ENCODE data around the gene USHBP1. TPM values are rescaled to one million over a fixed set of nuclear protein-coding genes. Genes with fewer than 3 reads are reported as not detected.

Gene USHBP1
- total and polyA plus RNA-seq, 2 of the 13 experiments (the other 11 are each of a cell fraction or from before 2014, with no cell fraction given): 0.15 to 1.5 TPM

DNA sequence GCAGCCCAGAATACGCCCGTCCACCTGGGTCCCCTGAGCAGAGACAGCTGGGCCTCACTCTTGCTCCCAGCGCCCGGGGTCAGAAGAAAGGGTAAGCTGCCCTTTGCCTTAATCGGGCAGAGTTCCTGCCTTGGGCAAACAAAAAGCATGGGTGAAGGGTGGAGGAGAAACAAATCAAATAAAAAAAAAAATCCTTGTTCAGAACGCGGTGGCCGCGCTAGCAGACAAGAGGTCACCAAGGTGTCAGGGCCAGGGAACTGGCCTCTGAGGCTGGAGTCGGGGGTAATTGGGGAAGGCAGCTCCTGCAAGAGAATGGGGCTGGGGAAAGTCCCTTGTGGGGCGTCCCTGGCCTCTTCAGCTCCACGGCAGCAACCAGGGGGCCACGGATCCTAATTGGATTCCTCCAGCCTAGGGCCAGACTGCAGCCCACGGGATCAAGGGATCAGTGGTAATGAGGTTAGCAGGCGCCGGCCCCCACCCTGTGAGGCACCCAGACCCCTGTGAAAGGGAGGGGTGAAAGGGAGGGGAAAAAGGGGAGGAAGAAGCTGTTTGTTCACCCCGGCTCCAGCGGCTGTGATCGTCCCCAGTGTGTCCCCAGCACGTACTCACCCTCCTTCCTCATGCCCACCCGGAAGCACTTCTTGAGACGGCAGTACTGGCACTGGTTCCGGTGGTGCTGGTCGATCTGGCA, 24.3 kb downstream of the USHBP1 start (continued):
- TF ChIP-seq AKAP8 (CRISPR knock-in tag; IDR thresholded peaks at IDR 0.05): no peak; the same call in 1 of the 2 replicates
- no peak for TF ChIP-seq SMAD9 (CRISPR knock-in tag; IDR thresholded peaks at IDR 0.05)
- no peak for TF ChIP-seq HNRNPK (IDR thresholded peaks at IDR 0.05; ENCODE audit: low read depth, low read length, poor library complexity, severe bottlenecking)
- TF ChIP-seq ARNT (IDR thresholded peaks at IDR 0.05): no peak
- TF ChIP-seq TFAP4 (IDR thresholded peaks at IDR 0.05; ENCODE audit: borderline replicate concordance, low read depth): peak; percentile 67; the same call in 1 of the 2 replicates
- TF ChIP-seq, protein P1, sequence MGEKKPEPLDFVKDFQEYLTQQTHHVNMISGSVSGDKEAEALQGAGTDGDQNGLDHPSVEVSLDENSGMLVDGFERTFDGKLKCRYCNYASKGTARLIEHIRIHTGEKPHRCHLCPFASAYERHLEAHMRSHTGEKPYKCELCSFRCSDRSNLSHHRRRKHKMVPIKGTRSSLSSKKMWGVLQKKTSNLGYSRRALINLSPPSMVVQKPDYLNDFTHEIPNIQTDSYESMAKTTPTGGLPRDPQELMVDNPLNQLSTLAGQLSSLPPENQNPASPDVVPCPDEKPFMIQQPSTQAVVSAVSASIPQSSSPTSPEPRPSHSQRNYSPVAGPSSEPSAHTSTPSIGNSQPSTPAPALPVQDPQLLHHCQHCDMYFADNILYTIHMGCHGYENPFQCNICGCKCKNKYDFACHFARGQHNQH (CRISPR knock-in tag; IDR thresholded peaks at IDR 0.05): no peak
- peak; percentile 47; the same call in 1 of the 2 replicates for TF ChIP-seq ELF1 (CRISPR knock-in tag; IDR thresholded peaks at IDR 0.05)
- no peak for TF ChIP-seq SMARCC2 (IDR thresholded peaks at IDR 0.05)
- no peak for TF ChIP-seq JUNB (CRISPR knock-in tag; IDR thresholded peaks at IDR 0.05; ENCODE audit: borderline replicate concordance)
- TF ChIP-seq KLF11 (CRISPR knock-in tag; IDR thresholded peaks at IDR 0.05): no peak
- TF ChIP-seq RBM22 (optimal IDR thresholded peaks at IDR 0.05; ENCODE audit: low read length): peak; percentile 55
- TF ChIP-seq, protein P2, sequence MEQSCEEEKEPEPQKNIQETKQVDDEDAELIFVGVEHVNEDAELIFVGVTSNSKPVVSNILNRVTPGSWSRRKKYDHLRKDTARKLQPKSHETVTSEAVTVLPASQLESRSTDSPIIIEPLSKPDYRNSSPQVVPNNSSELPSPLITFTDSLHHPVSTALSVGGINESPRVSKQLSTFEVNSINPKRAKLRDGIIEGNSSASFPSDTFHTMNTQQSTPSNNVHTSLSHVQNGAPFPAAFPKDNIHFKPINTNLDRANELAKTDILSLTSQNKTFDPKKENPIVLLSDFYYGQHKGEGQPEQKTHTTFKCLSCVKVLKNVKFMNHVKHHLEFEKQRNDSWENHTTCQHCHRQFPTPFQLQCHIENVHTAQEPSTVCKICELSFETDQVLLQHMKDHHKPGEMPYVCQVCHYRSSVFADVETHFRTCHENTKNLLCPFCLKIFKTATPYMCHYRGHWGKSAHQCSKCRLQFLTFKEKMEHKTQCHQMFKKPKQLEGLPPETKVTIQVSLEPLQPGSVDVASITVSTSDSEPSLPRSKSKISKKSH (CRISPR knock-in tag; IDR thresholded peaks at IDR 0.05; ENCODE audit: borderline replicate concordance): no peak; the same call in 1 of the 2 replicates
- peak; percentile 37; the same call in 1 of the 2 replicates for TF ChIP-seq SOX5 (CRISPR knock-in tag; IDR thresholded peaks at IDR 0.05; ENCODE audit: borderline replicate concordance)
- no peak for TF ChIP-seq ZSCAN29 (CRISPR knock-in tag; conservative IDR thresholded peaks at IDR 0.05)
- 0 out of 2 replicates have a peak, but pooled peaks have one; percentile 35 for TF ChIP-seq ZFP90 (CRISPR knock-in tag; IDR thresholded peaks at IDR 0.05; ENCODE audit: borderline replicate concordance)
- TF ChIP-seq KDM5B (CRISPR knock-in tag; IDR thresholded peaks at IDR 0.05; ENCODE audit: borderline replicate concordance): no peak
- TF ChIP-seq GATAD1 (CRISPR knock-in tag; IDR thresholded peaks at IDR 0.05): no peak
- TF ChIP-seq, protein P3, sequence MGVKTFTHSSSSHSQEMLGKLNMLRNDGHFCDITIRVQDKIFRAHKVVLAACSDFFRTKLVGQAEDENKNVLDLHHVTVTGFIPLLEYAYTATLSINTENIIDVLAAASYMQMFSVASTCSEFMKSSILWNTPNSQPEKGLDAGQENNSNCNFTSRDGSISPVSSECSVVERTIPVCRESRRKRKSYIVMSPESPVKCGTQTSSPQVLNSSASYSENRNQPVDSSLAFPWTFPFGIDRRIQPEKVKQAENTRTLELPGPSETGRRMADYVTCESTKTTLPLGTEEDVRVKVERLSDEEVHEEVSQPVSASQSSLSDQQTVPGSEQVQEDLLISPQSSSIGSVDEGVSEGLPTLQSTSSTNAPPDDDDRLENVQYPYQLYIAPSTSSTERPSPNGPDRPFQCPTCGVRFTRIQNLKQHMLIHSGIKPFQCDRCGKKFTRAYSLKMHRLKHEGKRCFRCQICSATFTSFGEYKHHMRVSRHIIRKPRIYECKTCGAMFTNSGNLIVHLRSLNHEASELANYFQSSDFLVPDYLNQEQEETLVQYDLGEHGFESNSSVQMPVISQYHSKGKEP (CRISPR knock-in tag; IDR thresholded peaks at IDR 0.05): no peak
- no peak for TF ChIP-seq ZSCAN30 (CRISPR knock-in tag; IDR thresholded peaks at IDR 0.05)
- TF ChIP-seq STAG1 (CRISPR knock-in tag; IDR thresholded peaks at IDR 0.05): 0 out of 2 replicates have a peak, but pooled peaks have one; percentile 9
- no peak; the same call in 1 of the 2 replicates for TF ChIP-seq HMG20A (CRISPR knock-in tag; IDR thresholded peaks at IDR 0.05; ENCODE audit: borderline replicate concordance)
- TF ChIP-seq HNRNPH1 (optimal IDR thresholded peaks at IDR 0.05; ENCODE audit: low read depth, low read length): no peak
- TF ChIP-seq, protein P4, sequence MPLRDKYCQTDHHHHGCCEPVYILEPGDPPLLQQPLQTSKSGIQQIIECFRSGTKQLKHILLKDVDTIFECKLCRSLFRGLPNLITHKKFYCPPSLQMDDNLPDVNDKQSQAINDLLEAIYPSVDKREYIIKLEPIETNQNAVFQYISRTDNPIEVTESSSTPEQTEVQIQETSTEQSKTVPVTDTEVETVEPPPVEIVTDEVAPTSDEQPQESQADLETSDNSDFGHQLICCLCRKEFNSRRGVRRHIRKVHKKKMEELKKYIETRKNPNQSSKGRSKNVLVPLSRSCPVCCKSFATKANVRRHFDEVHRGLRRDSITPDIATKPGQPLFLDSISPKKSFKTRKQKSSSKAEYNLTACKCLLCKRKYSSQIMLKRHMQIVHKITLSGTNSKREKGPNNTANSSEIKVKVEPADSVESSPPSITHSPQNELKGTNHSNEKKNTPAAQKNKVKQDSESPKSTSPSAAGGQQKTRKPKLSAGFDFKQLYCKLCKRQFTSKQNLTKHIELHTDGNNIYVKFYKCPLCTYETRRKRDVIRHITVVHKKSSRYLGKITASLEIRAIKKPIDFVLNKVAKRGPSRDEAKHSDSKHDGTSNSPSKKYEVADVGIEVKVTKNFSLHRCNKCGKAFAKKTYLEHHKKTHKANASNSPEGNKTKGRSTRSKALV (CRISPR knock-in tag; IDR thresholded peaks at IDR 0.05): no peak

All from HepG2 (cell line).